Mesothelial cell of epicardium (in vitro differentiated cells): ENCODE measurements around the gene VEPH1. TPM values are rescaled to one million over a fixed set of nuclear protein-coding genes. Genes with fewer than 3 reads are reported as not detected.

ENCODE experiments used
- DNase-seq, 2 experiments: peaks; one replicate each; pipeline ENCODE4 v3.0.0; 2021; ENCODE audit warnings: low spot score in 2 of 2; ENCODE audit not compliant: unreplicated experiment in 2 of 2
- H3K27ac Mint-ChIP-seq: 2 replicates; pipeline ENCODE4 v1.8.0; 2021; ENCODE audit warnings: mixed read lengths
- H3K27me3 Mint-ChIP-seq: 2 replicates; pipeline ENCODE4 v1.8.0; 2021; ENCODE audit warnings: low read depth, mixed read lengths
- H3K36me3 Mint-ChIP-seq: 2 replicates; pipeline ENCODE4 v1.8.0; 2021; ENCODE audit warnings: mixed read lengths
- H3K4me1 Mint-ChIP-seq: 2 replicates; pipeline ENCODE4 v1.8.0; 2021; ENCODE audit warnings: mixed read lengths
- H3K4me3 Mint-ChIP-seq: 2 replicates; pipeline ENCODE4 v1.8.0; 2021; ENCODE audit warnings: mild to moderate bottlenecking, moderate library complexity, mixed read lengths
- H3K9me3 Mint-ChIP-seq: 2 replicates; pipeline ENCODE4 v1.8.0; 2021; ENCODE audit warnings: mixed read lengths
- total RNA-seq: library from RNA; stranded (reverse); gene quantifications from 3 replicates; pipeline ENCODE4 v1.2.1, GENCODE V29; 2021
- TF ChIP-seq, protein P1 (sequence below): fragments of 200-600 bp; sonication (generic); IDR thresholded peaks from one replicate; pipeline ENCODE4 v1.5.0; 2021; ENCODE audit warnings: antibody characterized with exemption; ENCODE audit not compliant: unreplicated experiment

Gene VEPH1
- total RNA-seq, 1 donor from 2014 or later: 10.2 TPM

GRCh38 chr3:157542711-157543500 lies 39.7 kb upstream of the VEPH1 start:
- H3K9me3 Mint-ChIP-seq: peaks cover 5% of the 10 kb centered on the region
- DNase-seq: peak; percentile 20 to 64
- peaks cover 45% of the 10 kb centered on the region for H3K27me3 Mint-ChIP-seq
- H3K4me3 Mint-ChIP-seq: peak overlapping the region; percentile 71
- TF ChIP-seq, protein P1, sequence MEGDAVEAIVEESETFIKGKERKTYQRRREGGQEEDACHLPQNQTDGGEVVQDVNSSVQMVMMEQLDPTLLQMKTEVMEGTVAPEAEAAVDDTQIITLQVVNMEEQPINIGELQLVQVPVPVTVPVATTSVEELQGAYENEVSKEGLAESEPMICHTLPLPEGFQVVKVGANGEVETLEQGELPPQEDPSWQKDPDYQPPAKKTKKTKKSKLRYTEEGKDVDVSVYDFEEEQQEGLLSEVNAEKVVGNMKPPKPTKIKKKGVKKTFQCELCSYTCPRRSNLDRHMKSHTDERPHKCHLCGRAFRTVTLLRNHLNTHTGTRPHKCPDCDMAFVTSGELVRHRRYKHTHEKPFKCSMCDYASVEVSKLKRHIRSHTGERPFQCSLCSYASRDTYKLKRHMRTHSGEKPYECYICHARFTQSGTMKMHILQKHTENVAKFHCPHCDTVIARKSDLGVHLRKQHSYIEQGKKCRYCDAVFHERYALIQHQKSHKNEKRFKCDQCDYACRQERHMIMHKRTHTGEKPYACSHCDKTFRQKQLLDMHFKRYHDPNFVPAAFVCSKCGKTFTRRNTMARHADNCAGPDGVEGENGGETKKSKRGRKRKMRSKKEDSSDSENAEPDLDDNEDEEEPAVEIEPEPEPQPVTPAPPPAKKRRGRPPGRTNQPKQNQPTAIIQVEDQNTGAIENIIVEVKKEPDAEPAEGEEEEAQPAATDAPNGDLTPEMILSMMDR: no peak
- no peaks in the 10 kb centered on the region for H3K4me1 Mint-ChIP-seq
- no peak overlapping the region for H3K27ac Mint-ChIP-seq
- H3K36me3 Mint-ChIP-seq: no peaks in the 10 kb centered on the region

DNA sequence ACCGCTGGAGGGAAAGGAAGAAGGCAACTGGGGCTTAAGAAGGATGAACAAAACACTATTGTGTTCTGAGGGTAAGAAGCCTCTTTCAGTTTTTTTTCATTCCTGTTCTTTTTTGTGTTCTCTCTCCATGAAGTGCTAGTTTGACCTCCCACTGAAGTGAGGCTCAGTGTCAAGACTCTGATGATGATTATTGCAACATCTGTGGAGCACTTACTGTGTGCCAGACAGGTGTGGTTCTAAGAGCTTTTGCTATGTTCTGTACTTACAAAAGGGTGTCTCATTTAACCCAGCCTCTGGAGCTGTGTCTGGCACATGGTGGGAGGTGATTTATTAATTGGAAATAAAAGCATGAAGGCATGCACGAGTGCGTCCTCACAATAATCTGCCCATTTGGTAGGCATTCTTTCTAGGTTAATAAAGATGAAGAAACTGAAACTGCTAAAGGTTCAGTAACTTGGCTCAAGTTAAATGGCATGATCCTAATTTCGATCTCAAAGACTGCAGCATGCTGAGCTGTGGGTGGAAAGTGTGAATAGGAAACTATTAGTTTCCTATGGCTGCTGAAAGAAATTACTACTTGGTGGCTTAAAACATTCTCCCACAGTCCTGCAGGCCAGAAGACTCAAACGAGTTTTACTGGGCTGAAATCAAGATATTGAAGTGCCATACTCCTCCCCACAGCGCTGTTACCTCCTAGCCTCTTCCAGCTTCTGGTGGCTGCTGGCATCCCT lies 38.5 kb upstream of the VEPH1 start:
- Mint-ChIP-seq H3K9me3 (peaks cover 6% of the 10 kb centered on the region), H3K4me1 (no peaks in the 10 kb centered on the region), H3K4me3 (no peak overlapping the region), H3K27ac (no peak overlapping the region), H3K36me3 (no peaks in the 10 kb centered on the region), H3K27me3 (peaks cover 37% of the 10 kb centered on the region)
- DNase-seq: no peak
- TF ChIP-seq, protein P1: no peak

DNA sequence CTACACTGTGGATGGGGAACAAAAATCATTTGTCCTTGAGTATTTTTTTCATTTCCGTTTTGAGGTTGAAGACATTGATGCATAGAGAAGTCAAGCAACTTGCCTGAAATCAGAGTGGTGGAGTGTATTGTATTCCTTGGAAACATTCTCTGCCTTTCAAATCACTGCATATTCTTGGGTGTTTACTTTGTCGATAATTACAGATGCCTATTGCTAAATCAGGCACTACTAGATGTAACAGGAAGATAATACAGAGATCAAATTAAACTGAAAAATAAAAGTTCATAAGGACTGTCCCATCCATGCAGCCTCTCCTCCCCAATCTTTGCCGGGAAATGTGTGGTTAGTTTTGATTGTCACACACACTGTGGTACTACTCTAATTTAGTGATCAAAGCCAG lies 37.4 kb upstream of the VEPH1 start:
- no peak for DNase-seq
- TF ChIP-seq, protein P1: no peak
- Mint-ChIP-seq H3K36me3 (no peaks in the 10 kb centered on the region), H3K4me3 (no peak overlapping the region), H3K27me3 (peaks cover 31% of the 10 kb centered on the region), H3K27ac (no peak overlapping the region), H3K4me1 (no peaks in the 10 kb centered on the region), H3K9me3 (peaks cover 17% of the 10 kb centered on the region)

DNA sequence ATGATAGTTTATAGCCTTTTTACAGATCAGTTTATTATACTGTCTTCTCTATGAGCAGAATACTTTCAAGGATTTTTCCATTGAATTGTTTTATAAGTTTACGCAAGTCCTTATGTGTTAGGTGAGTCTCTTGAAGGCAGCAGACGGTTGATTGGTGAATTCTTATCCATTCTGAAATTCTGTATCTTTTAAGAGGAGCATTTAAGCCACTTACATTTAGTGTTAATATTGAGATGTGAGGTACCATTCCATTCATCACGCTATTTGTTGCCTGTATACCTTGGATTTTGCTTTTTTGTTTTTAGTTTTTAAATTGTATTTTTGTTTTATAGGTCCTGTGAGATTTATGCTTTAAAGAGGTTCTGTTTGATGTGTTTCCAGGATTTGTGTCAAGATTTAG lies 32.5 kb upstream of the VEPH1 start:
- H3K4me1 Mint-ChIP-seq: no peaks in the 10 kb centered on the region
- H3K36me3 Mint-ChIP-seq: no peaks in the 10 kb centered on the region
- TF ChIP-seq, protein P1: no peak
- H3K9me3 Mint-ChIP-seq: peaks cover 14% of the 10 kb centered on the region
- no peak for DNase-seq
- H3K27ac Mint-ChIP-seq: no peak overlapping the region
- peaks cover 10% of the 10 kb centered on the region for H3K27me3 Mint-ChIP-seq
- no peak overlapping the region for H3K4me3 Mint-ChIP-seq

GRCh38 chr3:157534725-157535161 lies 31.5 kb upstream of the VEPH1 start:
- Mint-ChIP-seq H3K27ac (no peak overlapping the region), H3K36me3 (no peaks in the 10 kb centered on the region), H3K27me3 (peaks cover 4% of the 10 kb centered on the region), H3K9me3 (peaks cover 14% of the 10 kb centered on the region), H3K4me3 (no peak overlapping the region), H3K4me1 (no peaks in the 10 kb centered on the region)
- TF ChIP-seq, protein P1: no peak
- DNase-seq: no peak
